Right lobe of liver (tissue), 4 donors: ENCODE measurements around the gene ANKRD16.

Source experiments
- CTCF ChIP-seq, 4 donors: fragments of 200-600 bp in 3 of 4; fragments of 450-650 bp in 1 of 4; IDR thresholded peaks; one replicate each; pipeline versions ENCODE4 v1.5.1 to v1.8.0; 2016 to 2022; ENCODE audit warnings: antibody characterized with exemption in 4 of 4, mild to moderate bottlenecking in 2 of 4
- POLR2A ChIP-seq: fragments of 450-650 bp; IDR thresholded peaks from one replicate; pipeline ENCODE4 v1.6.1; 2017; ENCODE audit warnings: antibody characterized with exemption, mild to moderate bottlenecking
- donor health status: DM: no; HTN: no; CAD: no.
- donor health status: DM: no; HTN: no; CAD: no.
- donor health status: DM: no; HTN: yes; CAD: no.

GRCh38 chr10:5891009-5891408, 1.3 kb upstream of the ANKRD16 start:
- TF ChIP-seq CTCF (IDR thresholded peaks at IDR 0.05): no peak
- no peak for TF ChIP-seq POLR2A
